Smooth muscle cell of the brain vasculature (primary cell): Measurements from ENCODE around the gene LRRC8E.
A peak's percentile ranks its signal among the peaks of the same experiment; 100 is the strongest.

ENCODE experiments used
- DNase-seq: peaks from one replicate; pipeline ENCODE4 v3.0.0-alpha.2; 2012; ENCODE audit warnings: low read depth, low spot score

Gene LRRC8E

DNA sequence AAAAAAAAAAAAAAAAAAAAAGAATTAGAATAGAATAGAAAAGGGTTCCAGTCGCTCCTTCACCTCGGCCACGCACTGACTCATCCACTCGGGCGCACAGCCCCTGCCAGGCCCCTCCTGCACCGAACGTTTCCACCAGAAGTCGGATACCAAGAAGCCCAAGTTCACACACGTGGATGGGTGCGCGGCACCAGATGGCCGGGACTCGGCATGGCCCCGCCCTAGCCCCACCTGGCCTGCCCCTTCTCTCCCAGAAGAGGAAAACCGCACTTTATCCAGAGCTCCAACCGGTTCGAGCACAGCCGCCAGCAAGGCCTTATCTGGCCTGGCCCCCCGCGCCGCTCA is 20.0 kb upstream of the LRRC8E start:
- DNase-seq, result no peak

DNA sequence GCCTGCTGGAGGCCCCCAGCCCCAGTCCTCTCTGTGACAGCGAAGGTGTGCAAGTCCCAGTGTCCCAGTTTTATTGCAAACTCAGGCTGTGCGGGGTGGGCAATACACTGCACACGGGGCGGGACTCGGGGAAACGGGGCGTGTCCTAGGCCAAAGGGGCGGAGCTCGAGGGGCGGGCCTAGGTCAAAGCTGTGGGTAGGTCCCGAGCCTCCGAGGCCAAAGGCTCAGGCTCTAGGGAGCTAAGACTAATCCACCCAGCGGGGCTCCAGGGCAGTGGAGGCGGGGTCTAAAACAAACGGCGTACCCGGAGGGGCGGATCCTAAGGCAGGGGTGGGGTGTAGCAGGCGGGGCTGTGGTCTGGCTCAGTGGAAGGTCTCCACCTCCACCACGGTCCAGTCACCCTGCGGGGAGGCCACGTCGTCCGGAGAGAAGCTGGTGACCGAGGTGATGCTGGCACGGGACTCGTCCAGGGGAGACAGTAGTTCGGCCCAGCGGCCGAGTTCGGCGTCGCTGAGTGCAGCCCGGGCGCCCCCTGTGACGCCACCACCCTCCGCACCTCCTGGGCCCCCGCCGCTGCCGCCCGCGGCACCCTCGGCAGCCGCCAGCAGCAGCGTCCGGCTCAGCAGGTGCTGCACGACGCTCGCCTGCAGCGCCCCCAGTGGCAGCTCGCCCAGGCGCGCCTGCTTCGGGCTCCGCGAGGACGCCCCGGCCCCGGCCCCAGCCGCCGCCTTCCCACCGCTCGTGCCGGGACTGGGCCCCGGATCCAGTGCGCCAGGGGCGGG is 19.4 kb upstream of the LRRC8E start:
- DNase-seq, result no peak

DNA sequence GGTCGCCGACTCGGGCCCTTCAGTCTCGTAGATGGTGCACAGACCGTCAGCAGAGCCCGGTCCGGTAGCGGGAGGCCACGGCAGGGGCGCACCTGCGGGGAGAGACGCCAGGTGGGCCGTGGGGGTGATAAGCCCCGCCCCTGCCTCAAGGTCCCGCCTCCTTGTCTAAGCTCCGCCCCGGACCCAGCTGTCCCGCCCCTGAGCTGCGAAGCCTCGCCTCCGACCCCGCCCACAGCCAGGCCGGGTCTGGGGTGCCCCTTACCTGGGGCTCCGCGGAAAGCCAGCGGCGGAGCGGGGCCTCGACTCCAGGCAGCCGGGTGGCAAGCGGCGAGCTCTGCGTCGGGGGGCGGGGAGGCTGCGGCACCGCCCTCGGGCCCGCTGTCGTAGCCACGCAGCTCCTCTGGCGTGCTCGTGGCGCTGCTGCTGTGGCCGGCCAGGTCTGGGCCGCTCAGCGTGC is 18.8 kb upstream of the LRRC8E start:
- no peak for DNase-seq

DNA sequence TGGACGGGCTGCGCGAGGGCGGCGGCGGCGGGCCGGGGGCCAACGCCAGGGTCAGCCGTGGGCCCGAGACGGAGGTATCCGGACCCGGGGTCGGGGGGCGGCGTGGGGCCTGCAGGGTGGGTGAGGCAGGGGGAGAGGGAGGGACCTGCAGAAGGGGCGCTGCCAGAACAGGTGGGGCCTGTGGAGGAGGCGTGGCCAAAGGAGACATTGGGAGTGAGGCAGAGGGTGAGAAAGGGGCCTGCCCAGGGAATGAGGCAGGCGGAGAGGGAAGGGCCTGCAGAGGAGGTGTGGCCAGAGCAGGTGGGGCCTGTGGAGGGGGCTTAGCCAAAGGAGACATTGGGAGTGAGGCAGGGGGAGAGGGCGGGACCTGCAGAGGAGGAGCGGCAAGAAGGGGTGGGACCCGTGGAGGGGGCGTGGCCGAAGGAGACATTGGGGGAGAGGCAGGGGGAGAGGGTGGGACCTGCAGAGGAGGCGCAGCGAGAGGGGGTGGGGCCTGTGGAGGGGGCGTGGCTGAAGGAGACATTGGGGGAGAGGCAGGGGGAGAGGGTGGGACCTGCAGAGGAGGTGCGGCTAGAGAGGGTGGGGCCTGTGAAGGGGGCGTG is 18.3 kb upstream of the LRRC8E start:
- no peak for DNase-seq

DNA sequence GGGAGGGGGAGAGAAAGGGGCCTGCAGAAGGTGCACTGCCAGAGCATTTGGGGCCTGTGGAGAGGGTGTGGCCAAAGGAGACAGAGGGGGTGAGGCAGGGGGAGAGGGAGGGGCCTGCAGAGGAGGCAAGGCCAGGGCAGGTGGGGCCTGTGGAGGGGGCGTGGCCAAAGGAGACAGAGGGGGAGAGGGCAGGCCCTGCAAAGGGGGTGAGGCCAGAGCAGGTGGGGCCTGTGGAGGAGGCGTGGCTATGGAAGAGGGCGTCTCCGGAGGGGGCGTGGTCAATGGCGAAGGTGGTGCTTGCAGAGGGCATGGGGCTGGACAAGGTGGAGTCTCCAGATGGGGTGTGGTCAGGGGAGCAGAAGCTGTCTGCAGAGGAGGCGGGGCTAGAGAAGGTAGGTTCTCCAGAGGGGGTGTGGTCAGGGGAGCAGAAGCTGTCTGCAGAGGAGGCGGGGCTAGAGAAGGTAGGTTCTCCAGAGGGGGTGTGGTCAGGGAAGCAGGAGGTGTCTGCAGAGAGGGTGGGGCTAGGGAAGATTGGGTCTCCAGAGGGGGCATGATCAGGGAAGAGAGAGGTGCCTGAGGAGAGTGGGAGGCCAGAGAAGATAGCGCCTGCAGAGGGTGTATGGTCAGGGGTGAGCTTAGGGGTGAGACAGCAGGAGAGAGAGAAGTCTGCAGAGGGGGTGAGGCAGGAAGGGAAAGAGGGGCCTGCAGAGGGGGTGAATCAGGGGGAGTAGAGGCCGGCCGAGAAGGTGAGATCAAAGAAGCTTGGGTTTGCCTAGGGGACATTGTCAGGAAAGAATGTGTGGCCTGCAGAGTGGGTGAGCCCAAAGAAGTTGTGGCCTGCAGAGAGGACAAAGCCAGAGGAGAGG is 17.5 kb upstream of the LRRC8E start:
- DNase-seq, result no peak

DNA sequence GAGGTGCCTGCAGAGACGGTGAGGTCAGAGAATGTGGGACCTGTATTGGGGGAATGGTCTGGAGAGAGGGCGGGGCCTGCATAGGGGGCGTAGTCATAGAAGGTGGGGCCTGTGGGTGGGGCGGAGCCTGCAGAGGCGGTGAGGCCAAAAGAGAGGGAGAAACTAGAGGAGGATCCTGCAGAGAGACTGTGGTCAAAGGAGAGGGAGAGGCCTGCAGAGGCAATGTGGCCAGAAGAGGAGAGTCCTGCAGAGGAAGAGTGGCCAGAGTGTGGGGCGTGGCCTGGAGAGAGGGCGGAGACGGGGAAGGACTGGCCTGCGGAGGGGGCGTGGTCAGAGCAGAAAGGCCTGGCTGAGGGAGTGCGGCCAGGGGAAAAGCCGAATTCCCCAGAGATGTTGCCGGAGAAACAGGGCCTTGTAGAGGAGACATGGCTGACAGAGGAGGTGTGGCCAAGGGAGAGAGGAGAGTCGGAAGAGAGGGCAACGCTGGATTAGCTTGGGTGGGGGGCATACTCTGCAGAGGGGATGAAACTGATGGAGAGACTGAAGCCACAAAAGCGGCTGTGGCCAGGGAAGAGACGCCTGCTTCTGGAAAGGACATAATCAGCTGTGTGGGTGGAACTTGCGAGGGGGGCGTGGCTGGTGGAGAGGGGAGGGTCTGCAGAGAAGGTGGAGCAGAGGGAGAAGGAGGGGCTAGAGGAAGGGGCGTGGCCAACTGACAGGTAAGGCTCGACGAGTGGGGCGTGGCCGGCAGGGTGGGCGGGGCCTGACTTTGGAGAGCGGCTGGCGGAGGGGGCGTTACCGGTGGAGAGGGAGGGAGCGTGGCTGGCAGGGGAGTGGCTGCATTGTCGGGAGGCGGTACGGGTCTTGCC is 16.6 kb upstream of the LRRC8E start:
- DNase-seq, result peak; percentile 76

DNA sequence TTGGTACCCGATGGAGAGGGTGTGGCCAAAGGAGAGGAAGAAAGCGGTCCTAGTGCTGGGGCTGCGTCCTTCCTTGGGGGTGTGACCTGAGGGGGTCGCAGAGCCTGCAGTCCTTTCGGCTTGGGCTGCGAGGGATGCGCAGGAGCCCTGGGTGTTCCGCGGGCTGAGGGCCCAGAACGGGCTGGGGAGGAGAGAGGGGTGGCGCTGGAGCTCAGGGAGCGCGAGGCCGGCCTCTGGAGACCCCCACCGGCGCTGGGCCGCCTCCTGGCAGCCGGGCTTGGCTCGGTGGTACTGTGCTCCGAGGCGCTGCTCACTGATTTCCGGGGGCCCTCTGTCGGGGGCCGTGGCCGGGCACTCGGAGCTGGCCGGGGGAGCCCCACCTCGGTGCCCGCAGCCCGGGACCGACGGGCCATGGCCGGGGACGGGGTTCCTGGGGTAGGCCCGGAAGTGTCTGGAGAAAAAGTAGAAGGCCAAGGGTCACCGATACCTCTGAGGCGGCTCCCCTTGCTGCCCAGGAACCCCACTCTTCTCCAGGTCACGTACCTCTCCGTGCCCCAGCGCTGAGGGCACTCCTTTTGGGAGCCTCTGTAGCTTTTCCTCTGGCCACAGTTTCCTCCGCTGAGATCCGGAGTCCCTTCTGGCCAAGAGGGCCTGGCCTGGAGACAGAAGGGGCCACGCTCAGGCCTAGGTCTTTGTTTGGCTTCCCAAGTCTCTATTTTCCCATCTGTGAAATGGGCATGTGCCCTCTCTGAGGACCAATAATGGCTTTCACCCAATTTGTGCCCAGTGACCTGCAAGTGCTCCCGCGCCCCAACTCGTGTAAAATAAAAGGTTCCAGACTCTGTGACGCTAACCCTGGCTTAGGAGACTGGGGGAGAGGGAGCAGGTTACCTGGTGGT is 15.8 kb upstream of the LRRC8E start:
- DNase-seq, result no peak

DNA sequence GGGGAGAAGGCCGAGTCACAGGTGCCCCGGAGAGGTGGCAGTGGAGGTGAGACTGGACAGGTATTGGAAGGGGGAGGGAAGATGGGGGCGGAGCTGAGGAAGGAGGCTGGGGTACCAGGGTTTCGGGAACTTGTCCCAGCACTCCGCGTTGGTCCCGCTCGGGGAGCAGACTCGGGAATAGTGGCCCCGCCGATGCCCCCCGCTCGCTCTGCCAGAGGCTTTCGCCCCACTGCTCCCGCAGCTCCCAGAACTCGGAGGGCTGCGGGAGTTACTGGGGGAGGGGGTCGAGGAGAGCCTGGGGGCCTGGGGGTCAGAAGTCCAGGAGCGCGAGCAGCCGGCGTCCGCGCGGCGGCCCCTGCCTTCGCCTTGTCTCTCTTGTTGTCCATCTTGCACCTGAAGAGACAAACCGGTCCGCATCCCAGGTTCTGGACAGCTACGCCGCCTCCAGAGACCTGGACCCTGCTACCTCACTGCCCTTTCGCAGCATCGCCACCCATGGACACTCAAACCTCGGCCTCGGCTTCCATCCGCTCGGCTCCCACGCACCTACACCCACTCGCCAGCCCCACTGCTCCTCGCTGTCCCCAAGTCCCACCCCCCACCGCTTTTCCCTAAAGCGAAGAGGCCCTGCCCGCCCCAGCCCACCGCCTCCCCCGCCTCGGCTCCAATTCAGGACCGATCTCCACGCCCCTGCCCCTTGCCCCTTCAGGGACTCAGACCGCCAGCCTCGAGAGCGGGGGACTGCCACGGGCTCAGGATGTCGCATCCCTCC is 14.8 kb upstream of the LRRC8E start:
- no peak for DNase-seq

DNA sequence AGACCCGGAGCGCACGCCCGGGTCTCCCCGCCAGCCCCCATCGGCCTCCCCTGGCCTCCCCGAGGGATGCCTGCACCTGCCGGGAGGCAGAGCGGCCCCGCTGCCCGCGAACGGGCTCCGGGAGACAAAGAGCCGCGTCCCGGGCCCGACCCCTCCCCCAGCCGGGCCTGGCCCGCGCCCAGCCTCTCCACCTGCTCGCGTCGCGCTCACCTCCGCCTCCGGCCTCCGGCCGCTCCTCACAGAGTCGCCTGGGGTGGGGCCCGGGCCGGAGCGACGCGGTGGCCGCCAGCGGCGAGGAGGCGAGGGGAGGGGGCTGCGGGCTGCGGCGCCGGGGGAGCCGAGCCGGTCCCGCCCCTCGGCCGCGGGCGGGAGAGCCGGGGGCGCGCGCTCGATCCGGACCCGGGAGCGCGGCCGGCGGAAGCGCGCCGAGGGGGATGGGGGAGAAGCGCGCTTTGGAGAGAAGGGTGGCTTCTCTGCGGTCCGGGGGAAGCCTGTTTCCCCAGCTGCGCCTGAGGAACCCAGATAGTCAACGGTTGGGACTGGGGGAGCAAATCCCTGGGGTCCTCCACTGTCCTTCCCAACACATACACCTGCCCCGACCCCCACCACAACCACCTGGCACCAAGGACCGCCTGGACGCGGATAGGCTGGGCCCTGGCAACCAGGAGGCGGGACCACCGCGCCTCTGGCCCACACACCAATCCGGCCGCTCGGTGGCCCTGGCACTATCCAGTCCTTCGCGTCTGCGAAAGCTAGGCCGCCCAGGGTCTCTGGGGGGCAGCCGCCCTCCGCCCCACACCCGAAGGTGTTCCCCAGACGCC is 14.0 kb upstream of the LRRC8E start, which contains the start of gene PRR36:
Gene PRR36 (minus strand): TSS at position 315 of the 821 bp plus-strand sequence. CDS start 701 bp downstream, outside the sequence.
- no peak for DNase-seq

DNA sequence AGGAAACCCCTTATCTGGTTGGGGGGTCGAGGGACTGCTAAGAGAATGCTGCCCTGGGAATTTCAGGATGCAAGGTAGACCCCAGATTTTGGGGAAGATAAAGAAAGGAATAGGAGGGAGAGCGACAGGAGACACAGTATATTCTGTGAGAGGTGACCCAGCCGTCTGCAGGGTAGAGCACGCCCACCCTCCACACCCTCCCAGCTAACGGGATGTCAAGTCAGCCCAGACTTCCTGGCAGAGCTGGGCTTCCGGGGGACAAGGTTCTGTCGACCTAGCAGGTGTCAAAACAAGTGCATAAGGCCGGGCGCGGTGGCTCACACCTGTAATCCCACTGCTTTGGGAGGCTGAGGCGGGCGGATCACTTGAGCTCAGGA is 13.4 kb upstream of the LRRC8E start:
- no peak for DNase-seq

DNA sequence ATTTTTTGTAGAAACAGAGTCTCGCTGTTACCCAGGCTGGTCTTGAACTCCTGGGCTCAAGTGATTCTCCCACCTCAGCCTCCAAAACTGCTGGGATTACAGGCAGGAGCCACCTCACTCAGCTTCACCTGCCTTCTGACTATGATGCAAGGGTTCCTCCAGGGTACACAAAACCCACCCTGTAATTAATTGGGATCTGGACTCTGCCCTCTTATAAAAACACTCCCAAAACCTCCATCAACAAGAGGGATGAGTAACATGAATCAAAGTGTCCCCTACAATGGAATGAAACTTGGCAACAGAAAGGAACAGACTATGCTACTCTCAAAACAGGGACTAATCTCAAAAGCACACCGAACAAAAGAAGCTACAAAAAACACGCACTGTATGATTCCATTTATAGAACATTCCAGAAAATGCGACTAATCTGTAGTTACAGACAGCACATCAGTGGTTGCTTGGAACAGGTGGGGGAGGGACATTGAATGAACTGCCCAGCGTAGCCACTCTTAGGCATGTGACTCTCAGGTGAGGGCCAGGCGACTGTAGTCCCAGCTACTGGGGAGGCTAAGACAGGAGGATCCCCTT is 11.0 kb upstream of the LRRC8E start:
- DNase-seq, result no peak

DNA sequence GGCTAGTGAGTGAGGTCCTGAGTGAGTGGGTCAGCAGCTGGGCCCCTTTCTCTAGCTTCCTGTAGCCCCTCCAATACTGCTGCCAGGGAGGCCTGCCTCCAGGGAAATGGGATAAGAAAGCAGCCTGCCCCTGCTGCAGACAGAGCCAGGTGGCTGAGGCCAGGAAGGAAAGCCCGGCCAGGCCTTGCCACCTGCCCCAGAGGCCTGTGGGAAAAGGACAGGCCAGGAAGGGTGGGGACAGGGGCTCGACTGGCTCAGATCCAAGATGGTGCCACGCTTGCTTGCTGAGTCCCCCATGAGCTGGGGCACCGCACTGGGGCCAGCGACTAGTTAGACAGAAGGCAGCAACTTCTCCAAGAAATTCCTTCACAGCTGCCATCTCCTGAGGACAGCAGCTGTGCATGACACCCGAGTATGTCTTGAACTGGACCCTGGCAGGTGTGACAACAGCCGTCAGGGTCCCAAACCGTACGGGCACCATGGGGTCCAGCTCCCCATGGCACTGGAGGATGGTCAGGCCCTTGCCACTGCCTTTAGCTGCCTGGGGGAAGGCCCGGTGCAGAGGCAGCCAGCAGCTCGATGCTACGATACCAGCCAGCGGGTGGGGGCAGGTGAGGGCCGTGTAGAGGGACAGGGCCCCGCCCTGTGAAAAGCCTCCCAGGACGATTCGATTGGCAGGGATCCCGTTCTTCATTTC is 9.1 kb upstream of the LRRC8E start:
- no peak for DNase-seq

DNA sequence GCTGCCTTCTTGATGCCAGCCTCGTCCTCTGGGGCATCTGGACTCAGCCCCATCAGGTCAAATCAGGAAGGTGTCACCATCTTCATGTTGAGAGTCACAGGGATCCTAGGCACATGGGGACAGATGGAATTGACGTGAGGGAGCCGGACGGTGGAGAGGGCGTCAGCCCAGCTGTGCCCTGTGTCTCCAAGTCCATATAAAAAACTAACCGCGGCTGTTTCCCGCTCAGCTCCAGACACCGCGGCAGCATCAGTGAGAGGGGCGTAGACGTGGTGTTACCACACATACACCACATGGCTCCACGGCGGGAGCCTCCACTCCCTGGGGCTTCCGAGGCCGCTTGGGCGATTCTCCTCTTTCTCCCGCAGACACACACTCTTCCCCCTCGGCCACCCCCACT is 8.5 kb upstream of the LRRC8E start:
- no peak for DNase-seq

DNA sequence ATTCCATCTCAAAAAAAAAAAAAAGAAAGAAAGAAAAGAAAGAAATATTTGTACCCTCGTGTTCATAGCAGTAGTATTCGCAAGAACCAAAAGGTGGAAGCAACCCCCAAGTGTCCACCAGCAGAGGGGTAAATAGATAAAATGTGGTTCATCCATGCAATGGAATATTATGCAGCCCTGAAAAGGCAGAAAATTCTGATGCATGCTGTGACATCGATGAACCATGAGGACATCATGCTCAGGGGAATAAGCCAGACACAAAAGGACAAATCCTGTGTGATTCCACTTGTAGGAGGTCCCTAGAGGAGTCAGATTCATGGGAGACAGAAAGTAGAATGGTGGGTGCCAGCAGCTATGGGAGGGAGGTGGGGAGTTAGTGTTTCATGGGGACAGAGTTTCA is 6.4 kb upstream of the LRRC8E start:
- no peak for DNase-seq

DNA sequence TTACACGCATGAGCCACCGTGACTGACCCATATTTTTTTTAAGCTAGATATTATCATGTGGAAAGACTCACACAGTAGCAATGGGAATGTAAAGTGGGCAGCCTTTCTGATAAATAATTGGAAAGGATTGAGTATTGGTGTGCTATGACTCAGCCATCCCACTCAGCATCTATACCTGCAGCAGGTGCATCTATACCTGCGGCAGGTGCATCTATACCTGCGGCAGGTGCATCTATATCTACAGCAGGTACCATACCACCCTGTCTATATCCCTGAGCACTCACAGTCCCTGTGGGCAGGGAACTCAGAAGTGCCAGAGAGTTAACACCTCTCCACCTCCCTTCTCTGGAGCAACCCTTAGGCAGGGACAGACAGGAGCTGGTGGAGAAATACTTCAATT is 5.2 kb upstream of the LRRC8E start:
- DNase-seq, result no peak

DNA sequence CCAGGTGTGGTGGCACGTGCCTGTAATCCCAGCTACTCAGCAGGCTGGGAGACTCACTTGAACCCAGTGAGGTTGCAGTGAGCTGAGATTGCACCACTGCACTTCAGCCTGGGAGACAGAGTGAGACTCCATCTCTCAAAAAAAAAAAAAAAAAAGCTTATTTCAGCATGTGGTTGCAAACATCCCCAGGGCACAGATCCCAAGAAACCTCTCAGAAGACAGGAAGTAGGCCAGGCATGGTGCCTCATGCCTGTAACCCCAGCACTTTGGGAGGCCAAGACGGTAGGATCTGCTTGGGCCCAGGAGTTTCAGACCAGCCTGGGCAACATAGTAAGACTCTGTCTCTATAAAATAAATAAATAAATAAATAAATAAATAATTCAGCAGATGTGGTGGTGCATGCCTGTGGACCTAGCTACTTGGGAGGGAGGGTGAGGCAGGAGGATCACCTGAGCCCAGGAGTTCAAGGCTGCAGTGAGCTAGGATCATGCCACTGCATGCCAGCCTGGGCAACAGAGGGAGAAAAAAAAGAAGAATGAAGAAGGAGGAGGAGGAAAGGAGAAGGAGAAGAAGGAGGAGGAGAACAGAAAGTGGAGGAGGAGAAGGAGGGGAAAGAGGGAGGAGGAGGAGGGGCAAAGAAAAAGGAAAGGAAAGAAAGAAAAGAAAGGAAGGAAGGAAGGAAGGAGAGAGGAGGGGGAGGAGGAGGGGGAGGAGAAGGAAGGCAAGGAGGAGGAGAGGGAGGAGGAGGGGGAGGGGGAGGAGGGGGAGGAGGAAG is 4.3 kb upstream of the LRRC8E start:
- no peak for DNase-seq

DNA sequence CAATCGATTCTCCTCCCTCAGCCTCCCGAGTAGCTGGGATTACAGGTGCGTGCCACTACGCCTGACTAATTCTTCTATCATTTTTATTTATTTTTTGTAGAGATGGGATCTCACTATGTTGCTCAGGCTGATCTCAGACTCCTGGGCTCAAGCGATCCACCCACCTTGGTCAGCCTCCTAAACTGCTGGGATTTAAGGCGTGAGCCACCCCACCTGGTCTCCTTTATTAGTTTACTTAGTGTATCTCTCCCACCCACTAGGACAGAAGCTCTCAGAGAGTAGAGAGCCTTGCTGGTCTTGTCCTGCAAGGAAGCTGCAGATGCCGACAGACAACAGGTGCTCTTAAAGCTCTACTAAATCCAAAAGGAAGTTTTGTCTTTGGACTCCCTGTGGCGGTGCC is 2.5 kb upstream of the LRRC8E start:
- DNase-seq, result no peak
